ENCODE data around the gene PEX11A. TPM values are rescaled to one million over a fixed set of nuclear protein-coding genes. Genes with fewer than 3 reads are reported as not detected.

PEX11A gene
- total and polyA plus RNA-seq, 2 of the 8 experiments (the other 6 are each of a cell fraction or from before 2014, with no cell fraction given): 2.9 to 3.0 TPM

- TF ChIP-seq BACH1 (IDR thresholded peaks at IDR 0.05; ENCODE audit: low read length) (no peak), GABPA (IDR thresholded peaks at IDR 0.05; ENCODE audit: borderline replicate concordance, insufficient read depth, low read length) (no peak), ASH2L (IDR thresholded peaks at IDR 0.05; ENCODE audit: low read length) (no peak), NRF1 (IDR thresholded peaks at IDR 0.05; ENCODE audit: low read depth, low read length) (no peak), EGR1 (IDR thresholded peaks at IDR 0.05; ENCODE audit: borderline replicate concordance, low read depth, low read length) (no peak)
- TF ChIP-seq, protein P1, sequence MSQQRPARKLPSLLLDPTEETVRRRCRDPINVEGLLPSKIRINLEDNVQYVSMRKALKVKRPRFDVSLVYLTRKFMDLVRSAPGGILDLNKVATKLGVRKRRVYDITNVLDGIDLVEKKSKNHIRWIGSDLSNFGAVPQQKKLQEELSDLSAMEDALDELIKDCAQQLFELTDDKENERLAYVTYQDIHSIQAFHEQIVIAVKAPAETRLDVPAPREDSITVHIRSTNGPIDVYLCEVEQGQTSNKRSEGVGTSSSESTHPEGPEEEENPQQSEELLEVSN (IDR thresholded peaks at IDR 0.05): no peak
Measured at GRCh38 chr15:89660556-89660955, 30.0 kb downstream of the PEX11A start (continued).
